ENCODE data around the gene FPR2. TPM values are rescaled to one million over a fixed set of nuclear protein-coding genes. Genes with fewer than 3 reads are reported as not detected.

The FPR2 gene
- total and polyA plus RNA-seq, 2 experiments from 2014 or later: not detected

GRCh38 chr19:51733742-51734522, 27.0 kb upstream of the FPR2 start (continued):
- TF ChIP-seq POLR2AphosphoS5 (IDR thresholded peaks at IDR 0.05; ENCODE audit: low read depth): no peak
- no peak for TF ChIP-seq NANOG (IDR thresholded peaks at IDR 0.05; ENCODE audit: borderline replicate concordance)

GRCh38 chr19:51735759-51736449, 25.1 kb upstream of the FPR2 start:
- H3K27me3 Mint-ChIP-seq (ENCODE audit: insufficient read depth, low read depth, poor library complexity): peaks cover under 1% of the 10 kb centered on the region
- ATAC-seq (no peak), DNase-seq (ENCODE audit: low spot score) (no peak)
- H3K36me3 Mint-ChIP-seq (ENCODE audit: low read depth): peaks cover 11% of the 10 kb centered on the region
- no peak overlapping the region for H3K27ac ChIP-seq (ENCODE audit: low read depth)
- H3K79me2 ChIP-seq (replicated peaks; ENCODE audit: insufficient read depth): no peaks in the 10 kb centered on the region
- peaks cover 37% of the 10 kb centered on the region for H3K9me3 Mint-ChIP-seq
- H2AFZ ChIP-seq: no peak overlapping the region
- no peak overlapping the region for H3K4me3 ChIP-seq
- no peaks in the 10 kb centered on the region for H4K20me1 ChIP-seq (replicated peaks; ENCODE audit: insufficient read depth)
- peaks cover 9% of the 10 kb centered on the region; the same call in 1 of the 2 replicates for H3K4me1 ChIP-seq (ENCODE audit: insufficient read depth)
- H3K4me1 Mint-ChIP-seq: peaks cover 13% of the 10 kb centered on the region; the same call in 2 of the 3 replicates
- no peaks in the 10 kb centered on the region for H3K9me2 ChIP-seq (ENCODE audit: insufficient read depth)
- H3K4me3 Mint-ChIP-seq: no peak overlapping the region
- H3K4me2 ChIP-seq: no peak overlapping the region
- H3K36me3 ChIP-seq (ENCODE audit: insufficient read depth): no peaks in the 10 kb centered on the region; the same call in 1 of the 2 replicates
- no peaks in the 10 kb centered on the region for H3K27me3 ChIP-seq (ENCODE audit: insufficient read depth)
- H3F3A ChIP-seq (replicated peaks; ENCODE audit: low read depth): no peaks in the 10 kb centered on the region
- H3K27ac Mint-ChIP-seq: no peak overlapping the region
- TF ChIP-seq POLR2AphosphoS5 (IDR thresholded peaks at IDR 0.05; ENCODE audit: low read depth) (no peak), EZH2 (IDR thresholded peaks at IDR 0.05; ENCODE audit: low read depth, unreplicated experiment) (no peak), CREB1 (CRISPR knock-in tag; IDR thresholded peaks at IDR 0.05; ENCODE audit: low read depth) (no peak), ZNF462 (CRISPR knock-in tag; IDR thresholded peaks at IDR 0.05) (no peak), STAT1 (IDR thresholded peaks at IDR 0.05; ENCODE audit: unreplicated experiment) (no peak), JUNB (IDR thresholded peaks at IDR 0.05; ENCODE audit: unreplicated experiment) (no peak), NANOG (IDR thresholded peaks at IDR 0.05; ENCODE audit: borderline replicate concordance) (no peak), ETS1 (IDR thresholded peaks at IDR 0.05) (no peak), CTCF (conservative IDR thresholded peaks at IDR 0.05; ENCODE audit: low read depth in 2 of 2) (no peak), EZH2phosphoT487 (IDR thresholded peaks at IDR 0.05; ENCODE audit: unreplicated experiment) (no peak), ZNF114 (CRISPR knock-in tag; IDR thresholded peaks at IDR 0.05) (no peak), ZNF331 (CRISPR knock-in tag; IDR thresholded peaks at IDR 0.05; ENCODE audit: low read depth) (no peak)
